ENCODE results near the gene VN1R5. TPM values are rescaled to one million over a fixed set of nuclear protein-coding genes. Genes with fewer than 3 reads are reported as not detected.

The VN1R5 gene
- total RNA-seq, 1 experiment from 2014 or later: not detected

GRCh38 chr1:247270003-247270402 lies 14.1 kb downstream of the VN1R5 start:
- ChIA-PET POLR2A (no interaction called here), CTCF (no interaction called here), RAD21 (ENCODE audit: low non-redundant PET in 1 of 2, low total read pairs in 2 of 2, uncharacterized antibody in 2 of 2, unreplicated experiment in 2 of 2) (no interaction called here)
- Histone ChIP-seq H2AFZ (ENCODE audit: low read depth, low read length, poor library complexity, severe bottlenecking) (no peak overlapping the region), H3K4me2 (ENCODE audit: low read length) (no peak overlapping the region), H3K9me3 (ENCODE audit: control insufficient read depth in 1 of 2, insufficient read depth in 1 of 2, low read depth in 1 of 2, low read length in 2 of 2) (no peaks in the 10 kb centered on the region; a peak in 1 of 4 replicates), H3K9me2 (ENCODE audit: insufficient read depth) (no peaks in the 10 kb centered on the region), H3K79me2 (ENCODE audit: insufficient read depth, low read length) (no peaks in the 10 kb centered on the region), H3K36me3 (ENCODE audit: control insufficient read depth in 1 of 2, insufficient read depth in 2 of 2, low read length in 2 of 2) (no peaks in the 10 kb centered on the region), H3K4me1 (ENCODE audit: control insufficient read depth in 1 of 2, insufficient read depth in 2 of 2, low read length in 2 of 2) (no peaks in the 10 kb centered on the region), H3K4me3 (replicated peaks in 1 of 2; ENCODE audit: low read depth in 1 of 2, low read length in 2 of 2) (no peak overlapping the region), H3K27me3 (ENCODE audit: insufficient read depth, low read length) (no peaks in the 10 kb centered on the region), H4K20me1 (ENCODE audit: insufficient read depth) (no peaks in the 10 kb centered on the region), H3K27ac (ENCODE audit: low read depth, low read length) (no peak overlapping the region), H3K9ac (ENCODE audit: low read length) (no peak overlapping the region)
- intact Hi-C loops (cut with micrococcal nuclease): no loop called here
- no TSS peak for BruUV-seq (replicated peaks)
- no peak for ATAC-seq
- no peak for DNase-seq (ENCODE audit: low read depth, low spot score)
- TF ChIP-seq POLR2A (IDR thresholded peaks at IDR 0.05; ENCODE audit: borderline replicate concordance, extremely low read depth, insufficient read depth, insufficient read length) (no peak), CBX3 (IDR thresholded peaks at IDR 0.05; ENCODE audit: low read depth) (no peak), CTCF (IDR thresholded peaks at IDR 0.05 in 2 of 3, conservative IDR thresholded peaks at IDR 0.05 in 1 of 3; ENCODE audit: borderline replicate concordance in 1 of 3, insufficient read depth in 1 of 3, low read depth in 2 of 3, low read length in 2 of 3) (no peak), ZNF274 (IDR thresholded peaks at IDR 0.05; ENCODE audit: low read depth, low read length) (no peak), ATF3 (IDR thresholded peaks at IDR 0.05) (no peak), REST (IDR thresholded peaks at IDR 0.05; ENCODE audit: low read depth) (no peak), EZH2phosphoT487 (IDR thresholded peaks at IDR 0.05; ENCODE audit: borderline replicate concordance) (no peak), ZFX (IDR thresholded peaks at IDR 0.05) (no peak), MAX (IDR thresholded peaks at IDR 0.05) (no peak), JUND (IDR thresholded peaks at IDR 0.05) (no peak), EGR1 (IDR thresholded peaks at IDR 0.05; ENCODE audit: low read depth) (no peak), SP1 (IDR thresholded peaks at IDR 0.05; ENCODE audit: low read depth) (no peak), EZH2 (IDR thresholded peaks at IDR 0.05) (no peak), SRF (IDR thresholded peaks at IDR 0.05; ENCODE audit: low read depth) (no peak), POLR2AphosphoS5 (IDR thresholded peaks at IDR 0.05; ENCODE audit: low read depth, low read length) (no peak), ELF1 (IDR thresholded peaks at IDR 0.05; ENCODE audit: borderline replicate concordance, low read depth) (no peak), ZBTB33 (IDR thresholded peaks at IDR 0.05; ENCODE audit: extremely low read depth, insufficient replicate concordance, low read length) (no peak)
